Spleen (tissue), 11 donors: ENCODE results near the gene MTMR10. TPM values are rescaled to one million over a fixed set of nuclear protein-coding genes. Genes with fewer than 3 reads are reported as not detected.

Source experiments
- DNase-seq: peaks from one replicate; pipeline ENCODE4 v3.0.0-alpha.2; 2020
- H3K27ac ChIP-seq, 8 donors: fragments of 200-600 bp; sonication (generic) in 7 of 8; 1 replicate in 4 of 8; 2 replicates in 4 of 8; pipeline versions ENCODE4 v1.5.0 to v1.8.0; 2016 to 2021; ENCODE audit warnings: inconsistent platforms in 4 of 8, mild to moderate bottlenecking in 4 of 8, moderate library complexity in 1 of 8
- H3K27me3 ChIP-seq, 7 donors: fragments of 200-600 bp; sonication (generic) in 6 of 7; replicated peaks in 1 of 7; 1 replicate in 4 of 7; 2 replicates in 3 of 7; pipeline versions ENCODE4 v1.5.0 to v1.8.0; 2016 to 2021; ENCODE audit warnings: inconsistent platforms in 3 of 7, mild to moderate bottlenecking in 1 of 7
- H3K36me3 ChIP-seq, 6 donors: fragments of 200-600 bp; sonication (generic) in 5 of 6; 1 replicate in 4 of 6; 2 replicates in 2 of 6; pipeline versions ENCODE4 v1.5.0 to v1.8.0; 2016 to 2021; ENCODE audit warnings: inconsistent platforms in 2 of 6
- H3K4me1 ChIP-seq, 6 donors: fragments of 200-600 bp; sonication (generic) in 5 of 6; 1 replicate in 3 of 6; 2 replicates in 3 of 6; pipeline versions ENCODE4 v1.5.0 to v1.8.0; 2016 to 2021; ENCODE audit warnings: inconsistent platforms in 3 of 6
- H3K4me3 ChIP-seq, 8 donors: fragments of 200-600 bp; sonication (generic) in 7 of 8; 1 replicate in 4 of 8; 2 replicates in 4 of 8; pipeline versions ENCODE4 v1.5.0 to v1.8.0; 2016 to 2021; ENCODE audit warnings: inconsistent platforms in 4 of 8, mild to moderate bottlenecking in 4 of 8, moderate library complexity in 2 of 8
- H3K9me3 ChIP-seq, 8 donors: fragments of 200-600 bp; sonication (generic) in 7 of 8; 1 replicate in 4 of 8; 2 replicates in 4 of 8; pipeline versions ENCODE4 v1.5.0 to v1.8.0; 2016 to 2021; ENCODE audit warnings: inconsistent platforms in 4 of 8
- CTCF ChIP-seq, 11 experiments: fragments of 200-600 bp in 7 of 11; fragments of 450-650 bp in 4 of 11; sonication (generic) in 4 of 11; IDR thresholded peaks in 8 of 11; conservative IDR thresholded peaks in 3 of 11; 1 replicate in 7 of 11; 2 replicates in 4 of 11; pipeline versions ENCODE4 v1.4.0 to v1.8.0; 2016 to 2021; ENCODE audit warnings: antibody characterized with exemption in 11 of 11, inconsistent platforms in 4 of 11, mild to moderate bottlenecking in 1 of 11
- POLR2A ChIP-seq, 3 donors: fragments of 450-650 bp; IDR thresholded peaks; one replicate each; pipeline ENCODE4 v1.5.1; 2017; ENCODE audit warnings: antibody characterized with exemption in 3 of 3, mild to moderate bottlenecking in 1 of 3
- POLR2AphosphoS5 ChIP-seq, 3 donors: sonication (generic); formaldehyde crosslinking; IDR thresholded peaks; one replicate each; pipeline ENCODE4 v1.5.1; 2017; ENCODE audit warnings: antibody characterized with exemption in 3 of 3
- WGBS, 5 donors: extraction: QIAGEN DNeasy Blood & Tissue Kit in 3 of 5; methylation state at CpG; one replicate each; pipeline versions ENCODE4 v1.1.5 to v1.1.7; 2013 to 2018; 5-methylcytosine and 5-hydroxymethylcytosine counted together
- intact Hi-C: fragments of 100-400 bp; cut with DNase I; formaldehyde crosslinking; loops from one replicate; pipeline ENCODE4 v1.15.0; 2023; ENCODE audit warnings: low total_unique reads
- polyA plus RNA-seq, 3 donors: library from polyadenylated mRNA; stranded (reverse); fragments of 200-250 nt; gene quantifications; one replicate each; pipeline ENCODE4 v1.2.1, GENCODE V29; 2013
- total RNA-seq, 7 donors: library from RNA; depleted of rRNA in 3 of 7; stranded (reverse); fragments of >200 nt in 3 of 7; fragmentation: NEBNext Ultra II Directional in 4 of 7; extraction: Animal tissue kit (Norgen Biotek cat#: 25700) in 4 of 7; gene quantifications; one replicate each; pipeline versions ENCODE4 v1.1.0 to v1.2.1, GENCODE V29; 2016 to 2021
- donor health status: healthy with polysubstance abuse.
- donor health status: DM: no; HTN: no; CAD: no; lungs with moderate emphysema.
- donor health status: DM: no; HTN: no; CAD: no.
- donor health status: Bipolar disorder and iron deficiency.
- donor health status: healthy.
- donor health status: DM: no; HTN: no; CAD: no.
- donor health status: DM: yes; HTN: yes; CAD: no.

The MTMR10 gene
- total and polyA plus RNA-seq, 10 donors, result 8.2 to 67.9 (median 48.3) TPM

GRCh38 chr15:30926161-30926560, 65.3 kb downstream of the MTMR10 start:
- intact Hi-C loops, result no loop called here
- Histone ChIP-seq H3K27ac (no peak overlapping the region), H3K27me3 (no peaks in the 10 kb centered on the region), H3K36me3 (peaks cover 0 to 95% (median 82%) of the 10 kb centered on the region in 6 donors), H3K9me3 (no peaks in the 10 kb centered on the region), H3K4me3 (no peak overlapping the region), H3K4me1 (no peaks in the 10 kb centered on the region)
- DNase-seq, result no peak
- 95 to 97% (median 95%) methylated on average over 8 of the region's 8 CpGs for WGBS, 5 donors
- TF ChIP-seq POLR2AphosphoS5 (IDR thresholded peaks at IDR 0.05), result peak in 1 of 3 donors; percentile 2
- TF ChIP-seq POLR2A (IDR thresholded peaks at IDR 0.05), result no peak

GRCh38 chr15:30925686-30926085, 65.7 kb downstream of the MTMR10 start:
- no peak for TF ChIP-seq CTCF (IDR thresholded peaks at IDR 0.05 in 8 of 11, conservative IDR thresholded peaks at IDR 0.05 in 3 of 11)
- no peak for TF ChIP-seq POLR2AphosphoS5 (IDR thresholded peaks at IDR 0.05)
- TF ChIP-seq POLR2A (IDR thresholded peaks at IDR 0.05), result no peak
- DNase-seq, result no peak
- H3K4me3 ChIP-seq, result no peak overlapping the region
- intact Hi-C loops, result no loop called here
- H3K36me3 ChIP-seq, result peaks cover 0 to 95% (median 84%) of the 10 kb centered on the region in 6 donors
- no peaks in the 10 kb centered on the region for H3K9me3 ChIP-seq
- H3K4me1 ChIP-seq, result no peaks in the 10 kb centered on the region
- WGBS, 5 donors, result 89 to 95% (median 91%) methylated on average over 3 to 9 of the region's 9 CpGs
- H3K27ac ChIP-seq, result no peak overlapping the region
- no peaks in the 10 kb centered on the region for H3K27me3 ChIP-seq

- Histone ChIP-seq H3K27ac (no peak overlapping the region), H3K27me3 (no peaks in the 10 kb centered on the region), H3K4me1 (no peaks in the 10 kb centered on the region), H3K36me3 (peaks cover 0 to 100% (median 82%) of the 10 kb centered on the region in 6 donors), H3K4me3 (no peak overlapping the region), H3K9me3 (no peaks in the 10 kb centered on the region)
- intact Hi-C loops, result no loop called here
- no peak for DNase-seq
- no peak for TF ChIP-seq CTCF (IDR thresholded peaks at IDR 0.05 in 8 of 11, conservative IDR thresholded peaks at IDR 0.05 in 3 of 11)
- TF ChIP-seq POLR2AphosphoS5 (IDR thresholded peaks at IDR 0.05), result no peak
- TF ChIP-seq POLR2A (IDR thresholded peaks at IDR 0.05), result no peak
- WGBS, 5 donors, result 88 to 95% (median 94%) methylated on average over 5 of the region's 5 CpGs
Observed at GRCh38 chr15:30924353-30924752, 67.1 kb downstream of the MTMR10 start.

- no peaks in the 10 kb centered on the region for H3K9me3 ChIP-seq
- no peaks in the 10 kb centered on the region for H3K27me3 ChIP-seq
- TF ChIP-seq POLR2AphosphoS5 (IDR thresholded peaks at IDR 0.05), result peak in 1 of 3 donors; percentile 38
- TF ChIP-seq CTCF (IDR thresholded peaks at IDR 0.05 in 8 of 11, conservative IDR thresholded peaks at IDR 0.05 in 3 of 11), result no peak
- intact Hi-C loops, result no loop called here
- H3K4me1 ChIP-seq, result no peaks in the 10 kb centered on the region
- H3K36me3 ChIP-seq, result peaks cover 0 to 100% (median 85%) of the 10 kb centered on the region in 6 donors
- 86 to 92% (median 91%) methylated on average over 7 of the region's 7 CpGs for WGBS, 5 donors
- H3K27ac ChIP-seq, result no peak overlapping the region
- no peak overlapping the region for H3K4me3 ChIP-seq
- no peak for DNase-seq
Observed at GRCh38 chr15:30923429-30923828, 68.0 kb downstream of the MTMR10 start.
